Activated T-helper 2 cell treated with anti-CD3 and anti-CD28 coated beads, Interferon-gamma antibody, Interleukin-2, Interleukin-4, amounts not matched to agents 10 μg/mL and 5 μg/mL and 100 μg/mL, durations not matched to agents 14 hours and 24 hours and 36 hours (primary cell): ENCODE data around the gene SLC26A1. TPM values are rescaled to one million over a fixed set of nuclear protein-coding genes. Genes with fewer than 3 reads are reported as not detected.
"Not testable (repeated sequence)": the region's sequence is repeated elsewhere in the genome, so short reads cannot be mapped to it uniquely, and the experiment has no call there.

ENCODE experiments used
- DNase-seq: peaks from one replicate; pipeline ENCODE4 v3.0.0; 2021; ENCODE audit warnings: low spot score
- H3K27ac Mint-ChIP-seq: one replicate; pipeline ENCODE4 v1.8.0; 2021; ENCODE audit warnings: mixed read lengths
- H3K27me3 Mint-ChIP-seq: one replicate; pipeline ENCODE4 v1.8.0; 2021; ENCODE audit warnings: low read depth, mixed read lengths
- H3K36me3 Mint-ChIP-seq: one replicate; pipeline ENCODE4 v1.8.0; 2021; ENCODE audit warnings: low read depth, mixed read lengths
- H3K4me1 Mint-ChIP-seq: one replicate; pipeline ENCODE4 v1.8.0; 2021; ENCODE audit warnings: low read depth, mixed read lengths
- H3K4me3 Mint-ChIP-seq: one replicate; pipeline ENCODE4 v1.8.0; 2021; ENCODE audit warnings: low read depth, mild to moderate bottlenecking, moderate library complexity, mixed read lengths
- H3K9me3 Mint-ChIP-seq: one replicate; pipeline ENCODE4 v1.8.0; 2021; ENCODE audit warnings: mixed read lengths
- intact Hi-C: fragments of 100-400 bp; cut with micrococcal nuclease; formaldehyde crosslinking; loops from one replicate; pipeline ENCODE4 v1.15.1; 2023
- total RNA-seq: library from RNA; stranded (reverse); gene quantifications from 2 replicates; pipeline ENCODE4 v1.2.3, GENCODE V29; 2022

SLC26A1 gene
- total RNA-seq, 1 donor from 2014 or later: 0.23 TPM

- Mint-ChIP-seq H3K9me3 (no peaks in the 10 kb centered on the region), H3K27me3 (no peaks in the 10 kb centered on the region), H3K4me1 (peaks cover 17% of the 10 kb centered on the region), H3K27ac (peak within 1 kb of the TSS; percentile 83), H3K4me3 (peak within 1 kb of the TSS; percentile 87), H3K36me3 (no peaks in the 10 kb centered on the region)
- intact Hi-C loops: loop anchor here (1.0 to 5.0 kb wide), 3 partner anchors 54 to 205 kb away; partner anchors contain the start of genes GAK and TMEM175
- DNase-seq: peak; percentile 80
These were observed 6.2 kb downstream of the SLC26A1 start, which contains the start of gene IDUA for GRCh38 chr4:986879-987623. IDUA (plus strand) TSS chr4:987044; CDS start chr4:987085, 41 bp downstream.

- H3K4me1 Mint-ChIP-seq: peaks cover 17% of the 10 kb centered on the region
- H3K36me3 Mint-ChIP-seq: no peaks in the 10 kb centered on the region
- DNase-seq: no peak
- H3K4me3 Mint-ChIP-seq: peak overlapping the region; percentile 87
- H3K9me3 Mint-ChIP-seq: no peaks in the 10 kb centered on the region
- peak overlapping the region; percentile 83 for H3K27ac Mint-ChIP-seq
- H3K27me3 Mint-ChIP-seq: no peaks in the 10 kb centered on the region
- intact Hi-C loops: loop anchor here (2.0 to 5.0 kb wide), 2 partner anchors 54 to 204 kb away; partner anchors contain the start of genes GAK and TMEM175
These were observed 6.8 kb downstream of the SLC26A1 start for GRCh38 chr4:986428-986878.

- no peaks in the 10 kb centered on the region for H3K27me3 Mint-ChIP-seq
- H3K27ac Mint-ChIP-seq: no peak overlapping the region
- DNase-seq: peak; percentile 60
- intact Hi-C loops: loop anchor here (1.0 to 5.0 kb wide), 2 partner anchors 12 to 203 kb away; partner anchors contain the start of gene DGKQ
- H3K9me3 Mint-ChIP-seq: no peaks in the 10 kb centered on the region
- H3K36me3 Mint-ChIP-seq: no peaks in the 10 kb centered on the region
- peak overlapping the region; percentile 37 for H3K4me3 Mint-ChIP-seq
- peaks cover 17% of the 10 kb centered on the region for H3K4me1 Mint-ChIP-seq
These were observed 7.9 kb downstream of the SLC26A1 start for GRCh38 chr4:985123-985830.

GRCh38 chr4:984336-985054 is 8.7 kb downstream of the SLC26A1 start:
- Mint-ChIP-seq H3K27ac (no peak overlapping the region), H3K27me3 (no peaks in the 10 kb centered on the region), H3K9me3 (no peaks in the 10 kb centered on the region), H3K4me1 (peaks cover 17% of the 10 kb centered on the region), H3K4me3 (peak overlapping the region; percentile 37), H3K36me3 (no peaks in the 10 kb centered on the region)
- DNase-seq: no peak
- intact Hi-C loops: loop anchor here (1.0 to 5.0 kb wide), 2 partner anchors 11 to 202 kb away; partner anchors contain the start of gene DGKQ

GRCh38 chr4:982814-983213 is 10.4 kb downstream of the SLC26A1 start:
- intact Hi-C loops: no loop called here
- no peak for DNase-seq
- Mint-ChIP-seq H3K27ac (no peak overlapping the region), H3K4me3 (no peak overlapping the region), H3K9me3 (no peaks in the 10 kb centered on the region), H3K4me1 (peaks cover 17% of the 10 kb centered on the region), H3K36me3 (no peaks in the 10 kb centered on the region), H3K27me3 (no peaks in the 10 kb centered on the region)

GRCh38 chr4:982291-982690 is 10.9 kb downstream of the SLC26A1 start:
- no peak overlapping the region for H3K4me3 Mint-ChIP-seq
- H3K27me3 Mint-ChIP-seq: no peaks in the 10 kb centered on the region
- no peak for DNase-seq
- H3K36me3 Mint-ChIP-seq: no peaks in the 10 kb centered on the region
- peaks cover 15% of the 10 kb centered on the region for H3K4me1 Mint-ChIP-seq
- intact Hi-C loops: no loop called here
- H3K27ac Mint-ChIP-seq: no peak overlapping the region
- no peaks in the 10 kb centered on the region for H3K9me3 Mint-ChIP-seq

- intact Hi-C loops: no loop called here
- no peak overlapping the region for H3K27ac Mint-ChIP-seq
- no peak for DNase-seq
- H3K4me3 Mint-ChIP-seq: no peak overlapping the region
- no peaks in the 10 kb centered on the region for H3K9me3 Mint-ChIP-seq
- no peaks in the 10 kb centered on the region for H3K27me3 Mint-ChIP-seq
- no peaks in the 10 kb centered on the region for H3K36me3 Mint-ChIP-seq
- no peaks in the 10 kb centered on the region for H3K4me1 Mint-ChIP-seq
These were observed 14.1 kb downstream of the SLC26A1 start for GRCh38 chr4:978957-979701.

- H3K9me3 Mint-ChIP-seq, H3K4me1 Mint-ChIP-seq, H3K27ac Mint-ChIP-seq, H3K36me3 Mint-ChIP-seq, H3K4me3 Mint-ChIP-seq, H3K27me3 Mint-ChIP-seq, intact Hi-C loops, DNase-seq: not testable (repeated sequence)
These were observed 17.2 kb downstream of the SLC26A1 start for GRCh38 chr4:976016-976415.

GRCh38 chr4:974668-975067 is 18.5 kb downstream of the SLC26A1 start:
- no peaks in the 10 kb centered on the region for H3K27me3 Mint-ChIP-seq
- intact Hi-C loops: no loop called here
- H3K9me3 Mint-ChIP-seq: no peaks in the 10 kb centered on the region
- H3K4me1 Mint-ChIP-seq: no peaks in the 10 kb centered on the region
- no peak for DNase-seq
- no peaks in the 10 kb centered on the region for H3K36me3 Mint-ChIP-seq
- no peak overlapping the region for H3K4me3 Mint-ChIP-seq
- H3K27ac Mint-ChIP-seq: no peak overlapping the region

GRCh38 chr4:973431-974397 is 19.5 kb downstream of the SLC26A1 start, which contains the start of gene DGKQ:
DGKQ (minus strand) TSS chr4:973569; CDS start chr4:973482, 87 bp downstream.
- H3K9me3 Mint-ChIP-seq: no peaks in the 10 kb centered on the region
- intact Hi-C loops: loop anchor here (1.0 to 2.0 kb wide), 4 partner anchors 12 to 94 kb away; partner anchors contain the start of genes FGFRL1, GAK and TMEM175
- peak within 1 kb of the TSS; percentile 52 for H3K4me3 Mint-ChIP-seq
- no peaks in the 10 kb centered on the region for H3K27me3 Mint-ChIP-seq
- H3K4me1 Mint-ChIP-seq: no peaks in the 10 kb centered on the region
- DNase-seq: peak; percentile 79
- no peak within 1 kb of the TSS for H3K27ac Mint-ChIP-seq
- H3K36me3 Mint-ChIP-seq: no peaks in the 10 kb centered on the region
